HepG2 (cell line): ENCODE measurements around the gene PGC. TPM values are rescaled to one million over a fixed set of nuclear protein-coding genes. Genes with fewer than 3 reads are reported as not detected.

Experiments used
- CCDC6 ChIP-seq: sonication (generic); formaldehyde crosslinking; IDR thresholded peaks from 2 replicates; pipeline ENCODE4 v1.8.1; 2022; ENCODE audit warnings: mild to moderate bottlenecking, missing genetic modification reagents, moderate library complexity
- E2F5 ChIP-seq: sonication (generic); formaldehyde crosslinking; conservative IDR thresholded peaks from 2 replicates; pipeline ENCODE4 v1.4.0; 2020; ENCODE audit warnings: missing genetic modification reagents
- MTA1 ChIP-seq: sonication (generic); formaldehyde crosslinking; IDR thresholded peaks from 2 replicates; pipeline ENCODE4 v1.4.0; 2020; ENCODE audit warnings: missing genetic modification reagents, mild to moderate bottlenecking, borderline replicate concordance
- NFAT5 ChIP-seq: sonication (generic); formaldehyde crosslinking; IDR thresholded peaks from 2 replicates; pipeline ENCODE4 v1.4.0; 2020; ENCODE audit warnings: missing genetic modification reagents
- NFYC ChIP-seq: IDR thresholded peaks from 2 replicates; pipeline ENCODE4 v1.6.1; 2016; ENCODE audit warnings: missing genetic modification reagents, missing compliant biosample characterization
- RBAK ChIP-seq: sonication (generic); formaldehyde crosslinking; IDR thresholded peaks from 2 replicates; pipeline ENCODE4 v1.5.1; 2020; ENCODE audit warnings: mild to moderate bottlenecking, missing genetic modification reagents
- SIX1 ChIP-seq: sonication (generic); formaldehyde crosslinking; IDR thresholded peaks from 2 replicates; pipeline ENCODE4 v1.4.0; 2020; ENCODE audit warnings: missing genetic modification reagents, borderline replicate concordance
- ZBTB38 ChIP-seq: sonication (generic); formaldehyde crosslinking; IDR thresholded peaks from 2 replicates; pipeline ENCODE4 v1.5.1; 2020; ENCODE audit warnings: mild to moderate bottlenecking, missing genetic modification reagents
- ZBTB39 ChIP-seq: sonication (generic); formaldehyde crosslinking; IDR thresholded peaks from 2 replicates; pipeline ENCODE4 v1.5.0; 2020; ENCODE audit warnings: missing genetic modification reagents
- ZBTB49 ChIP-seq: sonication (generic); formaldehyde crosslinking; IDR thresholded peaks from 2 replicates; pipeline ENCODE4 v1.4.0; 2020; ENCODE audit warnings: missing genetic modification reagents, borderline replicate concordance
- ZMYM3 ChIP-seq: sonication (generic); formaldehyde crosslinking; IDR thresholded peaks from 2 replicates; pipeline ENCODE4 v1.5.1; 2020; ENCODE audit warnings: mild to moderate bottlenecking, missing genetic modification reagents
- ZNF609 ChIP-seq: sonication (generic); formaldehyde crosslinking; IDR thresholded peaks from 2 replicates; pipeline ENCODE4 v1.4.0; 2020; ENCODE audit warnings: mild to moderate bottlenecking, missing genetic modification reagents, borderline replicate concordance
- polyA plus RNA-seq, 8 experiments: library from polyadenylated mRNA; depleted of rRNA in 3 of 8; stranded (reverse) in 7 of 8; unstranded in 1 of 8; fragments of >200 nt; fragmentation: Illumina TruSeq in 4 of 8; extraction: Trizol in 4 of 8; gene quantifications; 2 replicates each; pipeline versions ENCODE4 v1.2.1 to v1.2.3, GENCODE V29; 2011 to 2016; ENCODE audit warnings: low read depth in 4 of 8, missing spikeins in 1 of 8, mixed read lengths in 1 of 8; ENCODE audit not compliant: insufficient read depth in 1 of 8
- total RNA-seq, 5 experiments: library from RNA; depleted of rRNA; stranded (reverse); fragments of >200 nt; fragmentation: Illumina TruSeq; extraction: Trizol; gene quantifications; 2 replicates each; pipeline ENCODE4 v1.2.3, GENCODE V29; 2016; ENCODE audit warnings: low read depth in 1 of 5

Gene PGC
- total and polyA plus RNA-seq, 2 of the 13 experiments (the other 11 are each of a cell fraction or from before 2014, with no cell fraction given), result 426 to 502 TPM

- no peak for TF ChIP-seq NFAT5 (CRISPR knock-in tag)
- TF ChIP-seq ZNF609, result peak; percentile 29; the same call in 1 of the 2 replicates
- no peak for TF ChIP-seq RBAK (CRISPR knock-in tag)
- no peak; the same call in 1 of the 2 replicates for TF ChIP-seq ZMYM3
- TF ChIP-seq ZBTB39 (CRISPR knock-in tag), result peak; percentile 14; the same call in 1 of the 2 replicates
- no peak for TF ChIP-seq CCDC6 (CRISPR knock-in tag)
- TF ChIP-seq ZBTB38, result peak; percentile 58; the same call in 1 of the 2 replicates
- no peak for TF ChIP-seq NFYC (CRISPR knock-in tag)
- TF ChIP-seq MTA1 (CRISPR knock-in tag), result 0 out of 2 replicates have a peak, but pooled peaks have one; percentile 29
- TF ChIP-seq E2F5 (CRISPR knock-in tag), result peak; percentile 47; the same call in 1 of the 2 replicates
- no peak for TF ChIP-seq SIX1 (CRISPR knock-in tag)
- TF ChIP-seq ZBTB49 (CRISPR knock-in tag), result no peak
Measured at GRCh38 chr6:41786451-41787218, 39.4 kb upstream of the PGC start (continued).
